IPS-18c (cell line): ENCODE data around the gene CD9.

Experiments used
- H3K4me3 ChIP-seq: 2 replicates; pipeline ENCODE4 v1.7.0; 2013; ENCODE audit warnings: low read depth, mild to moderate bottlenecking, low read length, moderate library complexity; ENCODE audit not compliant: insufficient read depth
- H3K9me3 ChIP-seq: one replicate; pipeline ENCODE4 v1.6.1; 2013; ENCODE audit warnings: mild to moderate bottlenecking, low read length, moderate library complexity; ENCODE audit not compliant: control insufficient read depth, insufficient read depth

CD9 gene

DNA sequence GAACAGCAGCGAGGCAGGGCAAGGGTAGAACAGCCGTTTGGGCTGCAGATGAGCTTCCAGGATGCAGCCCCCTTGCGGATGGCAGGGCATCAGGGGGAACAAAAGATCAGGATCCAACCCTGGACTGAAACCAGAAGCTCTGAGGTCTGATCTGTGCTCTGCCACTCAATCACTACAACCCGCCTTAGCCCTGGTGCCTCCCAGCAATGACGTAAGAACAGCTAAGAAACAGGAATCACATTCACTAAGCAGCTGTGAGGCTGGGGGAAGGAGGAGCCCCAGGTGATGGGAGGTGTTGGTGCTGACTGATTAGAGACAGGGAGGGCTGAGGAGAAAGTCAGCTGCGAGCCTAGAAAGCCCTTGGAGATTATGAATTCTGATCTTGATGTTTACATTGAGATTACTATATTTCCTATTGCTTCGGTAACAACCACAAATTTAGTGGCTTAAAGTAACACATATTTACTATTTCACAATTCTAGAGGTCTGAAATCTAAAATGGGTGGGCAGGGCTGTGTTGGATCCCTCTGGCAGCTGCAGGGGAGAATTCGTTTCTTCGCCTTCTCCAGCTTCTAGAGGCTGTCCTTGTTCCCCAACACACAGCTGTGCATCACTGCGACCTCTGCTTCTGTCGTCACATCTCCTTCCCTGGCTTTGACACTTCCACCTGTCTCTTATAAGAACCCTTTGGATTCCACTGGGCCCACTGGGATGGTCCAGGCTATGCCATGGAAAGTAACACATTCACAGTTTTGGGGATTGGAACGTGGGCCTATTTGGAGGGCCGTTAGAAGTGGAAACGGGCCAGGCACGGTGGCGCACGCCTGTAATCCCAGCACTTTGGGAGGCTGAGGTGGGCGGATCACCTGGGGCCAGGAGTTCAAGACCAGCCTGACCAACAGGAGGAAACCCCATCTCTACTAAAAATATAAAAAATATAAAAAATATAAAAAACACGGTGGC, 6.1 kb upstream of the CD9 start:
- Histone ChIP-seq H3K9me3 (no peaks in the 10 kb centered on the region), H3K4me3 (no peak overlapping the region)

GRCh38 chr12:6195665-6196535, 4.3 kb upstream of the CD9 start:
- H3K4me3 ChIP-seq: no peak overlapping the region

DNA sequence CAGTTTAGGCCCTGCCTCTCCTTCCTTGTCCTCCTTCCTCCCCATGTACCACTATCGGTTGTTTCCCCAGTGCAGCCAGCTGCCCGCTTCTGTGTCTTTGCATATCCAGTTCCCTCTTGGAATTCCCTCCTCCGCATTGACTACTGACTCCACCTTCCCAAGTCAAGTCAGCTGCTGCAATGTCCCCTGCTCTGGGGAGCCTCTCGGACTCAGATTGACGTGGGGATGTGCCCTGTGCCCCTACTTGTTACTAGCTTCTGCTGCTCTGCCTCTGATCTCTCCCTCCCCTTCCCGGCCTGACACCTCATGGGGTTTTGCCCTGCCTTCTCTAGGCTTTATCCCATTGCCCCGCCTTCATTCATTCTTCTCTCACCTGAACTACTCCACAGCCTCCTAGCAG, 2.1 kb upstream of the CD9 start:
- Histone ChIP-seq H3K9me3 (no peaks in the 10 kb centered on the region), H3K4me3 (no peak overlapping the region)

More at GRCh38 chr12:6195665-6196535, 4.3 kb upstream of the CD9 start:
- no peaks in the 10 kb centered on the region for H3K9me3 ChIP-seq

DNA sequence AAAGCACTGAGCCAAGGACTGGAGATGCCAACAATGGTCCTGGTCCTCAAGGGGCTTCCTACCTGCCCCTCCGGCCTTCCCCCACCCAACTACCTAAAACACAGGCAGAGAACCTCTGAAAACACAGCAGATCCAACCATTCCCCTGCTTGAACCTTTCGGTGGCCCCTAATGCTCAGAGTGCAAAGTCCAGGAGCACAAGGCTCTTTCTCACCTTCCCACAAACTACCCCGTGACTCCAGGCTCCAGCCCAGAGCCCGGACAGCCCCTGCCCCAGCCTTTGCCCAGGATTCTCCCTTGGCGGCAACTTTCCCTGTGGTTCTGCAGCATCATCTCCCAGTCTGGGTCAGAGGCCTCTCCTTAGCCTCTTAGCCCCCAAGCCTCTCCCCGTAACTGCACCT, 1.6 kb upstream of the CD9 start:
- no peak overlapping the region for H3K4me3 ChIP-seq
- H3K9me3 ChIP-seq: no peaks in the 10 kb centered on the region

GRCh38 chr12:6198985-6199530, 1.1 kb upstream of the CD9 start:
- H3K4me3 ChIP-seq: peak overlapping the region; percentile 50; the same call in 1 of the 2 replicates

GRCh38 chr12:6199531-6200255, 507 bp upstream of the CD9 start:
- peak overlapping the region; percentile 50 for H3K4me3 ChIP-seq
- H3K9me3 ChIP-seq: no peaks in the 10 kb centered on the region

More at GRCh38 chr12:6198985-6199530, 1.1 kb upstream of the CD9 start:
- H3K9me3 ChIP-seq: no peaks in the 10 kb centered on the region

DNA sequence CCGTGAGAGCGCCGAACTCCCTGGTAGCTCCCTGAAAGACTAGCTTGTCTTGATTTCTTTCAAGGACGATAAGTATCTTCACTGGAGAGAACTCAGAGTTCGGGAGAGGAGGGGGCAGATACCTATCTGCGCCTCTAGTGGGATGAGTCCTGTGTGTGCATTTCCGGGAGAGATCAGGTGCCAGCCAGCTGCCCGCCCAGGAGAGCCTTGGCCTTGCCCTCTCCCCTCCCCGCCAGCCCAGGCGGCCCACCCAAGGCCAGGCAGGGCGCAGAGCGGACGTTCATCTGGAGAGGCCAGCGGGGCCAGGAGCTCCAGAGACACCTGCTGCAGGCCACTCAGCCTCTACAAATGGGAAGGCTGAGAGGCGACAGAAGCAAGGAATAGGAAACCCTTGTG, 1.0 kb downstream of the CD9 start:
- Histone ChIP-seq H3K9me3 (no peaks in the 10 kb centered on the region), H3K4me3 (peak overlapping the region; percentile 77)

DNA sequence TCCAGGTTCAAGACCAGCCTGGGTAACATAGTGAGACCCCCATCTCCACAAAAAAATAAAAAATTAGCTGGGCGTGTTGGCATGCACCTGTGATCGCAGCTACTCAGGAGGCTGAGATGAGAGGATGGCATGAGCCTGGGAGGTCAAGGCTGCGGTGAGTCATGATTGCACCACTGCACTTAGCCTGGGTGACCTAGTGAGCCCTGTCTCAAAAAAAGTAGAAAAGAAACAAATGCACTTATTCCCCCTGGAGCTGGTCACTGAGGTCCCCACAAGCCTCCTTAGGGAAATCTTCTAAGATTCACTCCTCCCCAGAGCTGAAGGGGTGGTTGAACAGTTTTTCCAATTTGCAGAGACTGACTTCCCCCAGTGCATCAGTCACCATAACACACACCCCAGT, 1.6 kb downstream of the CD9 start:
- H3K4me3 ChIP-seq: no peak overlapping the region; the same call in 1 of the 2 replicates
- no peaks in the 10 kb centered on the region for H3K9me3 ChIP-seq

GRCh38 chr12:6202304-6202703, 2.1 kb downstream of the CD9 start:
- Histone ChIP-seq H3K4me3 (no peak overlapping the region), H3K9me3 (no peaks in the 10 kb centered on the region)

GRCh38 chr12:6202846-6203245, 2.6 kb downstream of the CD9 start:
- no peaks in the 10 kb centered on the region for H3K9me3 ChIP-seq
- H3K4me3 ChIP-seq: no peak overlapping the region

DNA sequence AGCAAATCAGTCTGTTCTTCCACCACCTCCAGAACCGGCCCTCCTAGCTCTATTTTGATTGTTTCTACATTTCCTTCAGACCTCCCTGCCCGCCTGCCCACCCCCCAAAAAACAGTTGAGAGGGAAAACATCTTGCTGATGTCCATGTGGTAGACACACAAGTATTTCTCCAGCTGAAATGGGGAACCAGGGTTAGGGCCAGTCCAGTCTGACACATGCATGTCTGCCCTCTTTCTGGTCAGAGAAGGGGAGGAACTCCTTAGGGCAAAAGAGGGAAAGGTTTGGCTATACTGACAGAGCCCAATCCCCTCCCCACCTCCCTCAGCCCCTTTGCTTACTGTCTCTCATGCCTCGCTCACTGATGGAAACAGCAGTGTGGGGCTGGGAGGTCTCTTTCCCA, 3.4 kb downstream of the CD9 start:
- H3K9me3 ChIP-seq: no peaks in the 10 kb centered on the region
- no peak overlapping the region for H3K4me3 ChIP-seq

DNA sequence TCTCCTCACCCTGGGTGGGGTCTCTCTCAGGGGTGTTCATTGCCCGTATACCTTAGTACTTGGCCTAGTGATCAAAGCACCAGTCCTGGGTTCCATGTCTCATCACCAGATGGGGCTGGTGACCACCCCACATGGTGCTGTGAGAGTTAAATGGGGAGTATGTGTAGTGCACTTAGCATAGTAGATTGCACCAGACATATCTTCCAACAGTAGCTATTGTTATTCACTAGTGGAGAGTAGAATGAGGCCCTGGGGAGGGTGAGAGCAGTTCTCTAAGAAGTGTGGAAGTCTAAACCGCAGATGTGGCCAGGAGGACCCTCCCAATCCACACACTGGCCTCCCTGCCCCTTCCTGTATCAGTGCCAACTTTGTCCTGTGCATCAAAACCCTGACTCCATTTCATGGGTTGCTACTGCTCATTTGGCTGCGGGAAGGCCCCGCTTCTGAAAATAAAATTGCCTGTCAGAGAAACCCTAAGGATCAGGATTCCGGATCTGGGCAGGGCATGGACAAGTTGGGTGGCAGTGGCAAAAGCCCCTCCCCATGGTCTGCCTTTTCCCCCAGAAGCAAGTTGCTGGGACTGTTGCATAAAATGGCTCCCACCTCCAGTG, 4.4 kb downstream of the CD9 start:
- Histone ChIP-seq H3K9me3 (no peaks in the 10 kb centered on the region), H3K4me3 (no peak overlapping the region; the same call in 1 of the 2 replicates)

DNA sequence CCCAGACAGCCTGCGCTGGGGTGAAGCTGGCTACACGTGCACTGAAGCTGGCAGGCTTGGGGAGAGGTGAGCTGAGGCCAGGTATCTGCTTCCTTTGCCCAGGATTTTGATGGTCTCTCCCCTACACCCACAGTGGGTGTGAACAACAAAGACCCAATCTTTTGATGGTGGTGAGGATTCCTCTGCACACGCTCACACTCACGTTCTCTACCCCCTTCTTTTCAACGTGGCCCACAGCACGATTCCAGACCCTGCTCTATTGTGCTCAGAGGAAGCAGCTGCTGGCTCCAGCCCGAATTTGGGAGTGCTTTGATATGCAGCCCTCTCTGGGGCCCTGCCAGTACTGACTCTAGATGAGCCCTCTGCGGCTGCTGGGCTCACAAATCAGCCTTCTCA, 4.9 kb downstream of the CD9 start:
- no peak overlapping the region; the same call in 1 of the 2 replicates for H3K4me3 ChIP-seq

DNA sequence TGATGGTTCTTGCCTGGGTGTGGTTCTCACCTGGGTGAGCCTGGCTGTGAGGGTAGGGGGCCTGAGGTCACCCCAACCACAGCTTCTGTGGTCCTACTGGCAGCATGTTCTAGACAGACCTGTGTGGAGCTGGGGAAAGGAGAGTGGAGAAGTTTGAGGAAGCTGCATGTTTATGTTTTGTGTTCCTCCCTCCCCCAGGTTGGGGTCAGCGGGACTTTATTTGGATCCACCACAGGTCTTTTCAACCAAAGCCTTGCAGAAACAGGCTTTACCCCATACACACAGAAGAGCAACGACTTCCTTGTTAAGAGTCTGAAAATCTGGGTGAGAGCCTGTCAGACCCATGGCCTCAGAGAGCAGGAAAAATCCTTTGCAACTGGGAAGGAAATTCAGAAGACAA, 5.6 kb downstream of the CD9 start:
- H3K4me3 ChIP-seq: no peak overlapping the region
- no peaks in the 10 kb centered on the region for H3K9me3 ChIP-seq

More for the DNA sequence above, 4.9 kb downstream of the CD9 start:
- no peaks in the 10 kb centered on the region for H3K9me3 ChIP-seq

DNA sequence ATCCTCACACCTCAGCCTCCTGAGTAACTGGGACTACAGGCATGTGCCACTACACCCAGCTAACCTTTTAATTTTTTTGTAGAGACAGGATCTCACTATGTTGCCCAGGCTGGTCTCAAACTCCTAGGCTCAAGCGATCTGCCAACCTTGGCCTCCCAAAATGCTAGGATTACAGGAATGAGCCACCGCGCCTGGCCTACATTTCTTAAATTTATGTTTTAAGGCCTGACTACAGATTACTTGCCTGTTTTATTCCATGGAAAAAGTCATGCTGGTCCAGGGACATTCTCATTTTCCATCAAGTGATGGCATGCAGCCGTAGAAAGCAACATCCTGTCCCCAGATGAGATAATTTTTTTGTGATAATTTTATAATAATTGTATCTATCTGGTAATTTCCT, 6.1 kb downstream of the CD9 start:
- H3K9me3 ChIP-seq: no peaks in the 10 kb centered on the region
- no peak overlapping the region for H3K4me3 ChIP-seq

- Histone ChIP-seq H3K9me3 (no peaks in the 10 kb centered on the region), H3K4me3 (no peak overlapping the region)
Measured at GRCh38 chr12:6207259-6207925, 7.2 kb downstream of the CD9 start.
